Measurements from ENCODE around the gene HEMGN.
"Not testable (repeated sequence)": the region's sequence is repeated elsewhere in the genome, so short reads cannot be mapped to it uniquely, and the experiment has no call there.

DNA sequence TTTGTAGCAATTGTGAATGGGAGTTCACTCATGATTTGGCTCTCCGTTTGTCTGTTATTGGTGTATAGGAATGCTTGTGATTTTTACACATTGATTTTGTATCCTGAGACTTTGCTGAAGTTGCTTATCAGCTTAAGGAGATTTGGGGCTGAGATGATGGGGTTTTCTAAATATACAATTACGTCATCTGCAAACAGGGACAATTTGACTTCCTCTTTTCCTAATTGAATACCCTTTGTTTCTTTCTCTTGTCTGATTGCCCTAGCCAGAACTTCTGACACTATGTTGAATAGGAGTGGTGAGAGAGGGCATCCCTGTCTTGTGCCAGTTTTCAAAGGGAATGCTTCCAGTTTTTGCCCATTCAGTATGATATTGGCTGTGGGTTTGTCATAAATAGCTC, 9.1 kb upstream of the HEMGN start:
- TF ChIP-seq, protein P1, sequence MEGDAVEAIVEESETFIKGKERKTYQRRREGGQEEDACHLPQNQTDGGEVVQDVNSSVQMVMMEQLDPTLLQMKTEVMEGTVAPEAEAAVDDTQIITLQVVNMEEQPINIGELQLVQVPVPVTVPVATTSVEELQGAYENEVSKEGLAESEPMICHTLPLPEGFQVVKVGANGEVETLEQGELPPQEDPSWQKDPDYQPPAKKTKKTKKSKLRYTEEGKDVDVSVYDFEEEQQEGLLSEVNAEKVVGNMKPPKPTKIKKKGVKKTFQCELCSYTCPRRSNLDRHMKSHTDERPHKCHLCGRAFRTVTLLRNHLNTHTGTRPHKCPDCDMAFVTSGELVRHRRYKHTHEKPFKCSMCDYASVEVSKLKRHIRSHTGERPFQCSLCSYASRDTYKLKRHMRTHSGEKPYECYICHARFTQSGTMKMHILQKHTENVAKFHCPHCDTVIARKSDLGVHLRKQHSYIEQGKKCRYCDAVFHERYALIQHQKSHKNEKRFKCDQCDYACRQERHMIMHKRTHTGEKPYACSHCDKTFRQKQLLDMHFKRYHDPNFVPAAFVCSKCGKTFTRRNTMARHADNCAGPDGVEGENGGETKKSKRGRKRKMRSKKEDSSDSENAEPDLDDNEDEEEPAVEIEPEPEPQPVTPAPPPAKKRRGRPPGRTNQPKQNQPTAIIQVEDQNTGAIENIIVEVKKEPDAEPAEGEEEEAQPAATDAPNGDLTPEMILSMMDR (conservative IDR thresholded peaks at IDR 0.05; ENCODE audit: low read depth in 2 of 2): not testable (repeated sequence)
- TF ChIP-seq EZH2 (IDR thresholded peaks at IDR 0.05; ENCODE audit: low read depth, unreplicated experiment); CREB1 (CRISPR knock-in tag; IDR thresholded peaks at IDR 0.05; ENCODE audit: low read depth); EZH2phosphoT487 (IDR thresholded peaks at IDR 0.05; ENCODE audit: unreplicated experiment): not testable (repeated sequence)
- TF ChIP-seq, protein P2, sequence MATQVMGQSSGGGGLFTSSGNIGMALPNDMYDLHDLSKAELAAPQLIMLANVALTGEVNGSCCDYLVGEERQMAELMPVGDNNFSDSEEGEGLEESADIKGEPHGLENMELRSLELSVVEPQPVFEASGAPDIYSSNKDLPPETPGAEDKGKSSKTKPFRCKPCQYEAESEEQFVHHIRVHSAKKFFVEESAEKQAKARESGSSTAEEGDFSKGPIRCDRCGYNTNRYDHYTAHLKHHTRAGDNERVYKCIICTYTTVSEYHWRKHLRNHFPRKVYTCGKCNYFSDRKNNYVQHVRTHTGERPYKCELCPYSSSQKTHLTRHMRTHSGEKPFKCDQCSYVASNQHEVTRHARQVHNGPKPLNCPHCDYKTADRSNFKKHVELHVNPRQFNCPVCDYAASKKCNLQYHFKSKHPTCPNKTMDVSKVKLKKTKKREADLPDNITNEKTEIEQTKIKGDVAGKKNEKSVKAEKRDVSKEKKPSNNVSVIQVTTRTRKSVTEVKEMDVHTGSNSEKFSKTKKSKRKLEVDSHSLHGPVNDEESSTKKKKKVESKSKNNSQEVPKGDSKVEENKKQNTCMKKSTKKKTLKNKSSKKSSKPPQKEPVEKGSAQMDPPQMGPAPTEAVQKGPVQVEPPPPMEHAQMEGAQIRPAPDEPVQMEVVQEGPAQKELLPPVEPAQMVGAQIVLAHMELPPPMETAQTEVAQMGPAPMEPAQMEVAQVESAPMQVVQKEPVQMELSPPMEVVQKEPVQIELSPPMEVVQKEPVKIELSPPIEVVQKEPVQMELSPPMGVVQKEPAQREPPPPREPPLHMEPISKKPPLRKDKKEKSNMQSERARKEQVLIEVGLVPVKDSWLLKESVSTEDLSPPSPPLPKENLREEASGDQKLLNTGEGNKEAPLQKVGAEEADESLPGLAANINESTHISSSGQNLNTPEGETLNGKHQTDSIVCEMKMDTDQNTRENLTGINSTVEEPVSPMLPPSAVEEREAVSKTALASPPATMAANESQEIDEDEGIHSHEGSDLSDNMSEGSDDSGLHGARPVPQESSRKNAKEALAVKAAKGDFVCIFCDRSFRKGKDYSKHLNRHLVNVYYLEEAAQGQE (IDR thresholded peaks at IDR 0.05; ENCODE audit: unreplicated experiment): not testable (repeated sequence)
